Measurements from ENCODE around the gene ISL2. TPM values are rescaled to one million over a fixed set of nuclear protein-coding genes. Genes with fewer than 3 reads are reported as not detected.

The ISL2 gene
- total and polyA plus RNA-seq, 9 of the 15 experiments (the other 6 are each of a cell fraction or from before 2014, with no cell fraction given), result 0.15 to 23.7 (median 4.0) TPM

DNA sequence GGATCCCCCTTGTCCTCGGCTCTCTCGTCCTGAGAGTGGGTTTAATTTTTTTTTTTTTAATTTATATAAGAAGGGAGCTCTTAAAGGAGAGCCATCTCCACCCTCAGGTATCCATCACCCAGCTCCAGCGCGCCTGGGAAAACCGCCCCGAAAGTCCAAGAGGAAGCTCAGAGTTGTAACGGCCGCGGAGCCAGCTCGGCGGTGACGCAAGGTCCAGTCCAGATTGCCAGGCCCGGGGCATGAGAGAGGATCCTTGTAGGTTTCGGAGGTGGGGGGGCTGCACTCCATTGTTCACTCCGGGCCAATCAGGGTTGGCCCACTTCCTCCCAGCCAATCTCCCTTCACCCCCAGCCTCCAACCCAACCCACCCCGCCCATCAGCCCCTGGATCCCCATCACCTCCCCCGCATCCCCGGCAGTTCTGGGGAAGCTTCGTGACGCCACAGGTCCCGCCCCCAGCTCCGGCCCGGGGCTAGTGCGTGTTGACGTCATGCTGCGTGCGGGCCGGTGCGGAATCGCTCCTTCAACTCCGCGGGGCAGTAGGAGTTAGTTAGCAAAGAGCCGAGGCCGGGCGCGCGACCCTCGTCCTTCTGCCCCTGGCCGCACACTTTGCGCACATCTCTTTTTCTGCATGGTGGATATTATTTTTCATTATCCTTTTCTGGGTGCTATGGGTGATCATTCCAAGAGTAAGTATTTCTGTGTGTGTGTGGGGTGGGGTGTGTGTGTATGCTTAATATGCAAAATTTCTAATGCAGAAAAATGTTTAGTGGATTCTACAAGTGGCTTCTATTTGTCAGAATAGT, at the start of gene ISL2 (continued):
- peak; percentile 93 for TF ChIP-seq SOX6 (IDR thresholded peaks at IDR 0.05)
- TF ChIP-seq NFATC3 (IDR thresholded peaks at IDR 0.05), result no peak
- TF ChIP-seq HDAC1 (IDR thresholded peaks at IDR 0.05), result peak in 1 of 2 experiments; percentile 31; a peak in 1 of 4 replicates
- TF ChIP-seq MBD2 (IDR thresholded peaks at IDR 0.05; ENCODE audit: borderline replicate concordance, low read depth), result peak; percentile 10; the same call in 1 of the 2 replicates
- peak; percentile 78 for TF ChIP-seq ZFX (CRISPR knock-in tag; IDR thresholded peaks at IDR 0.05)
- 0 out of 2 replicates have a peak, but pooled peaks have one; percentile 10 for TF ChIP-seq NFIC (IDR thresholded peaks at IDR 0.05)
- peak; percentile 70 for TF ChIP-seq PKNOX1 (IDR thresholded peaks at IDR 0.05)
- TF ChIP-seq ATF7 (IDR thresholded peaks at IDR 0.05), result peak; percentile 96
- TF ChIP-seq KDM5B (IDR thresholded peaks at IDR 0.05; ENCODE audit: insufficient replicate concordance, low read depth, low read length), result peak; percentile 98
- 0 out of 2 replicates have a peak, but pooled peaks have one; percentile 4 for TF ChIP-seq JUNB (CRISPR knock-in tag; conservative IDR thresholded peaks at IDR 0.05)
- TF ChIP-seq, protein P1, sequence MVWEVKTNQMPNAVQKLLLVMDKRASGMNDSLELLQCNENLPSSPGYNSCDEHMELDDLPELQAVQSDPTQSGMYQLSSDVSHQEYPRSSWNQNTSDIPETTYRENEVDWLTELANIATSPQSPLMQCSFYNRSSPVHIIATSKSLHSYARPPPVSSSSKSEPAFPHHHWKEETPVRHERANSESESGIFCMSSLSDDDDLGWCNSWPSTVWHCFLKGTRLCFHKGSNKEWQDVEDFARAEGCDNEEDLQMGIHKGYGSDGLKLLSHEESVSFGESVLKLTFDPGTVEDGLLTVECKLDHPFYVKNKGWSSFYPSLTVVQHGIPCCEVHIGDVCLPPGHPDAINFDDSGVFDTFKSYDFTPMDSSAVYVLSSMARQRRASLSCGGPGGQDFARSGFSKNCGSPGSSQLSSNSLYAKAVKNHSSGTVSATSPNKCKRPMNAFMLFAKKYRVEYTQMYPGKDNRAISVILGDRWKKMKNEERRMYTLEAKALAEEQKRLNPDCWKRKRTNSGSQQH (CRISPR knock-in tag; IDR thresholded peaks at IDR 0.05), result peak; percentile 40; the same call in 1 of the 2 replicates
- TF ChIP-seq ATF3 (IDR thresholded peaks at IDR 0.05), result peak; percentile 96
- 0 out of 2 replicates have a peak, but pooled peaks have one; percentile 22 for TF ChIP-seq ATF3 (CRISPR knock-in tag; conservative IDR thresholded peaks at IDR 0.05)
- no peak for TF ChIP-seq PYGO2 (tag; IDR thresholded peaks at IDR 0.05)
- no peak for TF ChIP-seq POLR3G (IDR thresholded peaks at IDR 0.05; ENCODE audit: extremely low read depth, insufficient read length, insufficient replicate concordance)
- TF ChIP-seq CCNT2 (IDR thresholded peaks at IDR 0.05; ENCODE audit: borderline replicate concordance, extremely low read depth, insufficient read length, low read depth, low read length), result peak; percentile 78
- TF ChIP-seq CHD2 (IDR thresholded peaks at IDR 0.05; ENCODE audit: low read depth, low read length), result no peak
